ENCODE measurements around the gene CGNL1.

DNA sequence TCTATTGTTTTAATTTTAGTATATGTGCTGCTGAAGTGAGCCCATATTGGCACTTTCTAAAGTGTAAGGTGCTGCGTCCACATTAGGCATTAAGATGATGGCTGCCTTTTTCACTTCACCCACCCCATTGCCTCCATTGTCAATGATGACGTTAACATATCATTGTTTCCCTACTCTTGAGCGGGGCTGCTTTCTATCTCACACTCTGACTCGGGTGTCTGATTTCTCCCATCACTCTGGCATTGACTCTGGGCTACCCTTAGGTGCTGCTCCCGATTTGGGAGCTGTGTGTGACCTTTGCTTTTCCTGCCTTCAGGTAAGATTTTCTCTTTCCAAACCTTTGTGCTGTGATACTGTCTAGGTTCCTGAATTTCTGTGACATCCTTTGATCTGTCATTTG, 28.8 kb downstream of the CGNL1 start:
- TF ChIP-seq CTCF (IDR thresholded peaks at IDR 0.05) = no peak
- TF ChIP-seq MAZ (IDR thresholded peaks at IDR 0.05; ENCODE audit: borderline replicate concordance, low read depth, low read length) = no peak
- no peak for TF ChIP-seq CHD2 (IDR thresholded peaks at IDR 0.05; ENCODE audit: low read length, partially characterized antibody)
- TF ChIP-seq POLR2A (IDR thresholded peaks at IDR 0.05; ENCODE audit: low read length) = no peak
- no peak for TF ChIP-seq REST (IDR thresholded peaks at IDR 0.05)
- no peak for TF ChIP-seq BHLHE40 (IDR thresholded peaks at IDR 0.05; ENCODE audit: low read depth, low read length)
- no peak for TF ChIP-seq POLR2AphosphoS2 (conservative IDR thresholded peaks at IDR 0.05; ENCODE audit: low read length)
- no peak for TF ChIP-seq RNF2 (IDR thresholded peaks at IDR 0.05; ENCODE audit: borderline replicate concordance, low read depth)
- TF ChIP-seq MYC (IDR thresholded peaks at IDR 0.05; ENCODE audit: borderline replicate concordance, low read length) = no peak
- TF ChIP-seq JUNB (IDR thresholded peaks at IDR 0.05) = no peak
